HS-27A (cell line): Measurements from ENCODE around the gene SAMD4B.
A peak's percentile ranks its signal among the peaks of the same experiment; 100 is the strongest.
"Not testable (repeated sequence)": the region's sequence is repeated elsewhere in the genome, so short reads cannot be mapped to it uniquely, and the experiment has no call there.

Experiments used
- DNase-seq: peaks from one replicate; pipeline ENCODE4 v3.0.0-alpha.2; 2012; ENCODE audit warnings: low read depth, missing footprints

SAMD4B gene

GRCh38 chr19:39314016-39314728, 28.0 kb upstream of the SAMD4B start:
- DNase-seq, result no peak

GRCh38 chr19:39315933-39316332, 26.3 kb upstream of the SAMD4B start:
- no peak for DNase-seq

GRCh38 chr19:39316627-39317321, 25.4 kb upstream of the SAMD4B start:
- no peak for DNase-seq

- no peak for DNase-seq
These were observed 24.7 kb upstream of the SAMD4B start for GRCh38 chr19:39317476-39317875.

GRCh38 chr19:39318071-39318470, 24.1 kb upstream of the SAMD4B start:
- no peak for DNase-seq

- no peak for DNase-seq
These were observed 23.5 kb upstream of the SAMD4B start for GRCh38 chr19:39318690-39319089.

- no peak for DNase-seq
These were observed 22.9 kb upstream of the SAMD4B start for GRCh38 chr19:39319098-39319891.

- DNase-seq, result no peak
These were observed 22.4 kb upstream of the SAMD4B start for GRCh38 chr19:39319892-39320248.

GRCh38 chr19:39321117-39321831, 20.9 kb upstream of the SAMD4B start:
- DNase-seq, result no peak

- DNase-seq, result no peak
These were observed 20.4 kb upstream of the SAMD4B start for GRCh38 chr19:39321832-39322176.

- no peak for DNase-seq
These were observed 17.9 kb upstream of the SAMD4B start for GRCh38 chr19:39324242-39324842.

GRCh38 chr19:39325778-39326665, 16.2 kb upstream of the SAMD4B start:
- DNase-seq, result no peak

GRCh38 chr19:39327363-39328045, 14.7 kb upstream of the SAMD4B start:
- DNase-seq, result no peak

- peak; percentile 61 for DNase-seq
These were observed 14.0 kb upstream of the SAMD4B start for GRCh38 chr19:39328046-39328705.

GRCh38 chr19:39329948-39330347, 12.3 kb upstream of the SAMD4B start:
- DNase-seq, result no peak

- no peak for DNase-seq
These were observed 9.9 kb upstream of the SAMD4B start for GRCh38 chr19:39332293-39332692.

GRCh38 chr19:39332738-39333137, 9.5 kb upstream of the SAMD4B start:
- DNase-seq, result not testable (repeated sequence)

GRCh38 chr19:39333507-39333906, 8.7 kb upstream of the SAMD4B start:
- DNase-seq, result no peak

- DNase-seq, result no peak
These were observed 7.7 kb upstream of the SAMD4B start for GRCh38 chr19:39334444-39334976.

GRCh38 chr19:39335168-39335548, 7.1 kb upstream of the SAMD4B start:
- DNase-seq, result no peak
